HepG2 (cell line): ENCODE results near the gene MBD5. TPM values are rescaled to one million over a fixed set of nuclear protein-coding genes. Genes with fewer than 3 reads are reported as not detected.

ENCODE experiments used
- ATAC-seq: fragments of 200-7000 bp; cut with Tn5 transposase; 3 replicates; pipeline ENCODE4 v1.9.1; 2020; ENCODE audit warnings: mild to moderate bottlenecking, moderate library complexity
- Bru-seq: library from RNA; stranded (reverse); fragments of 400-500 nt; gene quantifications from one replicate; lab custom pipeline; 2021; lab: Mats Ljungman, UMichigan
- BruChase-seq, 2 experiments: library from RNA; stranded (reverse); fragments of 400-500 nt; gene quantifications; one replicate each; lab custom pipeline; 2021; lab: Mats Ljungman, UMichigan
- BruUV-seq: library from RNA; stranded (reverse); fragments of 400-500 nt; replicated peaks from 2 replicates; lab custom pipeline; 2021; lab: Mats Ljungman, UMichigan
- CTCF ChIA-PET: fragments of 300-600 bp; formaldehyde crosslinking; extraction: SDS; loops from one replicate; lab custom pipeline; 2021; ENCODE audit warnings: low total read pairs, inconsistent platforms, low intra/inter-chr PET ratio; lab: Yijun Ruan, JAX
- POLR2A ChIA-PET: fragments of 350-600 bp; sonication (Branson Sonifier 250); formaldehyde crosslinking; loops from one replicate; lab custom pipeline; 2020; ENCODE audit warnings: antibody characterized with exemption, inconsistent platforms; lab: Yijun Ruan, JAX
- DNase-seq: peaks from one replicate; pipeline ENCODE4 v3.0.0-alpha.2; 2015; ENCODE audit warnings: low spot score
- FAIRE-seq: peaks from 3 replicates; lab custom pipeline; 2011; peaks lifted over from hg19 to GRCh38; lab: Jason Lieb, UNC
- H2AFZ ChIP-seq: one replicate; pipeline ENCODE4 v1.6.1; 2011; ENCODE audit warnings: low read length, inconsistent platforms
- H3K27ac ChIP-seq: fragments of 300-600 bp; 3 replicates; pipeline ENCODE4 v1.8.0; 2011; ENCODE audit warnings: mixed run types, mild to moderate bottlenecking, mixed read lengths, low read length, inconsistent platforms; ENCODE audit not compliant: insufficient read depth; ENCODE audit errors: extremely low read length
- H3K27me3 ChIP-seq, 2 experiments: fragments of 200-600 bp in 1 of 2; 2 replicates in 1 of 2; 3 replicates in 1 of 2; pipeline versions ENCODE4 v1.6.0 to v1.8.0; 2011; ENCODE audit warnings: low read length in 2 of 2, mild to moderate bottlenecking in 2 of 2, moderate library complexity in 2 of 2, inconsistent platforms in 1 of 2; ENCODE audit not compliant: insufficient read depth in 2 of 2, control insufficient read depth in 1 of 2
- H3K36me3 ChIP-seq, 2 experiments: fragments of 200-600 bp in 1 of 2; replicated peaks in 1 of 2; 2 replicates in 1 of 2; 3 replicates in 1 of 2; pipeline versions ENCODE4 v1.5.1 to v1.8.0; 2011; ENCODE audit warnings: low read length in 2 of 2, inconsistent platforms in 1 of 2; ENCODE audit not compliant: insufficient read depth in 2 of 2, control insufficient read depth in 1 of 2
- H3K4me1 ChIP-seq: 2 replicates; pipeline ENCODE4 v1.5.1; 2012; ENCODE audit warnings: low read length, inconsistent platforms; ENCODE audit not compliant: insufficient read depth
- H3K4me2 ChIP-seq: 2 replicates; pipeline ENCODE4 v1.6.0; 2011; ENCODE audit warnings: low read depth, low read length, inconsistent platforms
- H3K4me3 ChIP-seq, 3 experiments: fragments of 200-600 bp in 1 of 3; sonication (generic), shearing (Covaris generic) in 1 of 3; replicated peaks in 1 of 3; 2 replicates each; pipeline ENCODE4 v1.5.1; 2011 to 2016; ENCODE audit warnings: low read length in 3 of 3, inconsistent platforms in 2 of 3, low read depth in 2 of 3, mild to moderate bottlenecking in 2 of 3, control low read depth in 1 of 3, mixed read lengths in 1 of 3; ENCODE audit not compliant: insufficient read depth in 1 of 3
- H3K79me2 ChIP-seq: one replicate; pipeline ENCODE4 v1.6.1; 2011; ENCODE audit warnings: low read length, inconsistent platforms; ENCODE audit not compliant: insufficient read depth
- H3K9ac ChIP-seq: 2 replicates; pipeline ENCODE4 v1.6.0; 2011; ENCODE audit warnings: mild to moderate bottlenecking, low read depth, low read length, inconsistent platforms; ENCODE audit not compliant: insufficient read depth
- H3K9me3 ChIP-seq: 2 replicates; pipeline ENCODE4 v1.5.1; 2012; ENCODE audit warnings: mild to moderate bottlenecking, low read length
- H4K20me1 ChIP-seq: 2 replicates; pipeline ENCODE4 v1.6.0; 2011; ENCODE audit warnings: inconsistent platforms, mild to moderate bottlenecking, low read length, moderate library complexity; ENCODE audit not compliant: insufficient read depth
- ETS1 ChIP-seq: sonication (generic); formaldehyde crosslinking; IDR thresholded peaks from 2 replicates; pipeline ENCODE4 v1.4.0; 2020; ENCODE audit warnings: missing genetic modification reagents
- REST ChIP-seq, 2 experiments: IDR thresholded peaks; 2 replicates each; pipeline ENCODE4 v1.6.1; 2011 to 2012; ENCODE audit warnings: low read length in 2 of 2, borderline replicate concordance in 1 of 2, low read depth in 1 of 2, mild to moderate bottlenecking in 1 of 2, moderate library complexity in 1 of 2
- ZNF292 ChIP-seq: sonication (generic); formaldehyde crosslinking; IDR thresholded peaks from 2 replicates; pipeline ENCODE4 v1.8.1; 2022; ENCODE audit warnings: mild to moderate bottlenecking, low read depth, missing genetic modification reagents, borderline replicate concordance
- ZNF558 ChIP-seq: sonication (generic); formaldehyde crosslinking; IDR thresholded peaks from 2 replicates; pipeline ENCODE4 v1.9.0; 2022; ENCODE audit warnings: mild to moderate bottlenecking, missing genetic modification reagents, borderline replicate concordance
- ZNF790 ChIP-seq: sonication (generic); formaldehyde crosslinking; IDR thresholded peaks from 2 replicates; pipeline ENCODE4 v1.8.0; 2022; ENCODE audit warnings: missing genetic modification reagents, mild to moderate bottlenecking, borderline replicate concordance
- WGBS: methylation state at CpG from one replicate; pipeline ENCODE4 v1.1.6; 2017; ENCODE audit warnings: low lambda C conversion rate; 5-methylcytosine and 5-hydroxymethylcytosine counted together
- in situ Hi-C: cut with HindIII; loops from 2 replicates; pipeline ENCODE4 v1.10.0; 2017; ENCODE audit warnings: low pct_unique_long_range_greater_than_20kb; ENCODE audit not compliant: extremely low pct_ligation_motif_present
- intact Hi-C: fragments of 100-400 bp; cut with micrococcal nuclease; formaldehyde crosslinking; loops from one replicate; pipeline ENCODE4 v1.10.0; 2022; ENCODE audit not compliant: unreplicated experiment
- long read RNA-seq, 2 experiments: library from RNA in 1 of 2; library from polyadenylated mRNA in 1 of 2; stranded (forward) in 1 of 2; unstranded in 1 of 2; transcript quantifications; one replicate each; pipeline ENCODE4 v2.0.0, GENCODE V29; 2019 to 2022
- polyA minus RNA-seq, 3 experiments: library from RNA; depleted of rRNA, polyadenylated mRNA; stranded (reverse); fragments of >200 nt; gene quantifications; 2 replicates each; pipeline ENCODE4 v1.2.3, GENCODE V29; 2011; ENCODE audit warnings: low replicate concordance in 1 of 3
- polyA plus RNA-seq, 8 experiments: library from polyadenylated mRNA; depleted of rRNA in 3 of 8; stranded (reverse) in 7 of 8; unstranded in 1 of 8; fragments of >200 nt; fragmentation: Illumina TruSeq in 4 of 8; extraction: Trizol in 4 of 8; gene quantifications; 2 replicates each; pipeline versions ENCODE4 v1.2.1 to v1.2.3, GENCODE V29; 2011 to 2016; ENCODE audit warnings: low read depth in 4 of 8, missing spikeins in 1 of 8, mixed read lengths in 1 of 8; ENCODE audit not compliant: insufficient read depth in 1 of 8
- total RNA-seq, 5 experiments: library from RNA; depleted of rRNA; stranded (reverse); fragments of >200 nt; fragmentation: Illumina TruSeq; extraction: Trizol; gene quantifications; 2 replicates each; pipeline ENCODE4 v1.2.3, GENCODE V29; 2016; ENCODE audit warnings: low read depth in 1 of 5

MBD5 gene
- total RNA-seq (2016; rRNA removed; fragmentation: Illumina TruSeq; extraction: Trizol) = 12.9 and 13.5 TPM in 2 replicates
- total RNA-seq (2016; cell fraction: cytosol; rRNA removed; fragmentation: Illumina TruSeq; extraction: Trizol; ENCODE audit: low read depth) = 4.3 and 8.4 TPM in 2 replicates
- total RNA-seq (2016; cell fraction: insoluble cytoplasmic fraction; rRNA removed; fragmentation: Illumina TruSeq; extraction: Trizol) = 12.8 and 17.3 TPM in 2 replicates
- 7.6 and 8.4 TPM in 2 replicates for total RNA-seq (2016; cell fraction: membrane; rRNA removed; fragmentation: Illumina TruSeq; extraction: Trizol)
- 41.7 and 43.4 TPM in 2 replicates for total RNA-seq (2016; cell fraction: nucleus; rRNA removed; fragmentation: Illumina TruSeq; extraction: Trizol)
- 20.1 and 26.4 TPM in 2 replicates for polyA plus RNA-seq (2011; rRNA removed)
- 9.4 and 12.2 TPM in 2 replicates for polyA plus RNA-seq (2011; cell fraction: cytosol; rRNA removed)
- 15.7 and 19.1 TPM in 2 replicates for polyA plus RNA-seq (2011; cell fraction: nucleus; rRNA removed)
- 10.0 and 12.1 TPM in 2 replicates for polyA plus RNA-seq (2012)
- polyA plus RNA-seq (2016; cell fraction: cytosol; fragmentation: Illumina TruSeq; extraction: Trizol; ENCODE audit: low read depth) = 5.8 and 8.9 TPM in 2 replicates
- 11.2 and 12.1 TPM in 2 replicates for polyA plus RNA-seq (2016; cell fraction: insoluble cytoplasmic fraction; fragmentation: Illumina TruSeq; extraction: Trizol; ENCODE audit: low read depth)
- polyA plus RNA-seq (2016; cell fraction: membrane; fragmentation: Illumina TruSeq; extraction: Trizol; ENCODE audit: low read depth) = 11.3 and 14.5 TPM in 2 replicates
- 15.6 and 19.3 TPM in 2 replicates for polyA plus RNA-seq (2016; cell fraction: nucleus; fragmentation: Illumina TruSeq; extraction: Trizol; ENCODE audit: insufficient read depth, low read depth)
- polyA minus RNA-seq (2011; rRNA and poly(A)+ RNA removed; ENCODE audit: low replicate concordance) = 76.1 and 285 TPM in 2 replicates
- 16.7 and 35.9 TPM in 2 replicates for polyA minus RNA-seq (2011; cell fraction: cytosol; rRNA and poly(A)+ RNA removed)
- 211 and 318 TPM in 2 replicates for polyA minus RNA-seq (2011; cell fraction: nucleus; rRNA and poly(A)+ RNA removed)
- Bru-seq, nascent RNA = percentile 65 among the genes with signal in this experiment
- BruChase-seq, experiment 1, labeled RNA remaining after a 6-hour chase = percentile 58 among the genes with signal in this experiment
- BruChase-seq, experiment 2, labeled RNA remaining after a 2-hour chase = percentile 70 among the genes with signal in this experiment
- long read RNA-seq, experiment 1, full-length matches to known transcripts = 11 of 11 reads
- long read RNA-seq, experiment 1, partial matches to known transcripts = 0 of 11 reads
- long read RNA-seq, experiment 1, other reads (novel, unspliced or antisense) = 0 of 11 reads
- long read RNA-seq, experiment 2, full-length matches to known transcripts = 19 of 33 reads
- long read RNA-seq, experiment 2, partial matches to known transcripts = 2 of 33 reads
- long read RNA-seq, experiment 2, other reads (novel, unspliced or antisense) = 12 of 33 reads

GRCh38 chr2:148021059-148021861 is at the start of gene MBD5:
MBD5 (plus strand) TSS chr2:148021091.
- TSS peak; percentile 55 for BruUV-seq
- Histone ChIP-seq H3K4me2 (peak within 1 kb of the TSS; percentile 88), H3K4me3 (peak within 1 kb of the TSS; percentile 88 to 97 (median 93)), H3K9ac (peak within 1 kb of the TSS; percentile 88), H3K27ac (peak within 1 kb of the TSS; percentile 82), H4K20me1 (peaks cover 28% of the 10 kb centered on the region), H3K27me3 (peaks cover 0 to 6% of the 10 kb centered on the region in 2 experiments; a peak in 1 of 5 replicates), H3K79me2 (peaks cover 90% of the 10 kb centered on the region), H3K9me3 (no peaks in the 10 kb centered on the region), H2AFZ (peak within 1 kb of the TSS; percentile 48), H3K4me1 (peaks cover 58% of the 10 kb centered on the region), H3K36me3 (peaks cover 0 to 2% of the 10 kb centered on the region in 2 experiments; a peak in 1 of 5 replicates)
- WGBS = 0% methylated on average over 11 of the region's 11 CpGs
- in situ Hi-C loops = no loop called here
- ChIA-PET POLR2A (interaction anchor here (0.6 to 2.1 kb wide), 35 partner anchors 8 to 1566 kb away, joined by 3 to 25 read pairs (median 4); partner anchors contain the start of genes ACVR2A and MMADHC), CTCF (no interaction called here)
- ATAC-seq (peak; percentile 66), DNase-seq (peak; percentile 35), FAIRE-seq (no peak)
- intact Hi-C loops = loop anchor here (2.0 to 5.0 kb wide), 4 partner anchors 94 to 1566 kb away; partner anchors contain the start of genes EPC2 and MMADHC
- peak in 1 of 2 experiments; percentile 36; a peak in 1 of 4 replicates for TF ChIP-seq REST (IDR thresholded peaks at IDR 0.05; ENCODE audit: borderline replicate concordance in 1 of 2, low read depth in 1 of 2, low read length in 2 of 2)
- no peak; the same call in 1 of the 2 replicates for TF ChIP-seq ETS1 (CRISPR knock-in tag)
- TF ChIP-seq ZNF790 (CRISPR knock-in tag) = peak; percentile 35; the same call in 1 of the 2 replicates
- TF ChIP-seq ZNF292 (CRISPR knock-in tag) = peak; percentile 91
- 0 out of 2 replicates have a peak, but pooled peaks have one; percentile 2 for TF ChIP-seq ZNF558 (CRISPR knock-in tag)
